Skeletal muscle cell (primary cell): ENCODE measurements around the gene DNAJC27.
"Not testable (repeated sequence)": the region's sequence is repeated elsewhere in the genome, so short reads cannot be mapped to it uniquely, and the experiment has no call there.

Experiments used
- DNase-seq: peaks from one replicate; pipeline ENCODE4 v3.0.0-alpha.2; 2010; ENCODE audit warnings: low read depth
- H3K4me3 ChIP-seq: 2 replicates; pipeline ENCODE4 v1.5.1; 2011; ENCODE audit warnings: low read depth, mild to moderate bottlenecking, control low read depth, low read length, moderate library complexity

The DNAJC27 gene

DNA sequence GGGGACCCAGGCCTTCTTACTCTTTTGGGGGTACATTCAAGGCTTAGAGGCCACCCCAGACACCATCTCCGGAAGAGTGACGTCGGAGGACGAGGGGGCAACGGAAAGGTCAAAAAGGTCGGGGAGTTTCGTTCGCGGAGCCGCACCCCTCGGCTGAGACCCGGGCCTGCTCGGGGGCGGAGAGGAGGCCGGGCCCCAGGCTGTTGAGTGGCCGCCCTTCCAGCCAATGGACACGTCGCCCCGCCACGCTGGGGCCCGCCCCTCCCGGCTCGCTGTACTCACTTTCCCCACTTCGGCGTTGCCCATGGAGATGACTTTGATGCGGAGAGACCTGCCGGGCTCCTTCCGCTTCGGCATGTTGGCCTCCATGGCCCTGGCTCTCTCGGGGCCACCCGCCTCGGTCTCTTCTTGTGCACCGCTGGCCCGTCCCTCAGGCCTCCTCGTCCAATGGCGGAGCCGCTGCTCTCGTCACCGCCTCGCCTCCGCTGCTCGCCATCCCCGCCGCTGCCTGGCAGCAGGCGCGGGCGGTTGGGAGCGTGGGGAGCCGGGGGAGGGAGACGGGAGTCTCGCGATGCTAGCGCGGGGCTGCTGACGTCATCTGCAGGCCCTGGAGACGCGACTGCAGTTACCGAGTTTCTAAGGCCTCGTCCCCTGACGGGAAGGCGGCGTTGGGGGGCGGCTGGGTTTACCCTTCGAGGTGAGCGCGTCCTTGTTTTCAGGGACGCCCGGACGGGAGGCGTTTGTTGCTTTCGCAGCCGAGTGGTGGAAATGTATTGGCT lies at the start of gene DNAJC27:
DNAJC27 (minus strand) TSS at position 420 of the 779 bp plus-strand sequence; CDS start at position 369, 51 bp downstream.
- DNase-seq, result peak; percentile 93
- peak within 1 kb of the TSS; percentile 89 for H3K4me3 ChIP-seq

DNA sequence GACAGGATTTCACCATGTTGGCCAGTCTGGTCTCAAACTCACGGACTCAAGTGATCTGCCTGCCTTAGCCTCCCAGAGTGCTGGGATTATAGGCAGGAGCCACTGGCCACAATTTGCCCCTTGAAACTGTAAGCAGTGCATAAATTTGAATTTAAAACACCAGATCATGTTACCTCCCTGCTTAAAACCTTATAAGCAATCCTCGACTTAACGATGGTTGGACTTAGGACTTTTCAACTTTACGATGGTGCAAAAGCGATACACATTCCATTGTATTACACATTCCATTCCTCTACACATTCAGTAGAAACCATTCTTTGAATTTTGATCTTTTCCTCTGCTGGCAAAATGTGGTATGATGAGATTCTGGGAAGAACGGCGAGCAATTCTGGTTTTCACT lies 46.9 kb upstream of the DNAJC27 start:
- no peak overlapping the region for H3K4me3 ChIP-seq
- no peak for DNase-seq

DNA sequence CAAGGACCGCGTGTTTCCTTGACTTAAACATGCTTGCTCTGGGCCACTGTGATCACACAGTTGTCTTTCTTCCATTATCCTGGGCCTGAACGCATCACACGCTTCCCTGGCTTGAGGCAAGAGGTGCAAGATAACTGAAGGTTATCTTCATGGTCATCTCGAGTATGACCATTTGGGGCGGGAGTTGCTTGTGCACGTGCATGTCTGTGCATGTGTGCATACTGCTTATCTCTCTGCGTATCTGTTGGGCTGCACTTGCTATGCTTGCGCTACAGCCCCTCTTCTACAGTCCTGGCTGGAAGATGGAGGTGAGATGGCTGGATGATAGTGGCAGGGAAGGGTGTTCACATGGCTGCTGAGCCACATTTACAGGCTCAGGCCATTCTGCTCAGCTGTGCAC lies 42.9 kb upstream of the DNAJC27 start:
- H3K4me3 ChIP-seq, result no peak overlapping the region
- no peak for DNase-seq

DNA sequence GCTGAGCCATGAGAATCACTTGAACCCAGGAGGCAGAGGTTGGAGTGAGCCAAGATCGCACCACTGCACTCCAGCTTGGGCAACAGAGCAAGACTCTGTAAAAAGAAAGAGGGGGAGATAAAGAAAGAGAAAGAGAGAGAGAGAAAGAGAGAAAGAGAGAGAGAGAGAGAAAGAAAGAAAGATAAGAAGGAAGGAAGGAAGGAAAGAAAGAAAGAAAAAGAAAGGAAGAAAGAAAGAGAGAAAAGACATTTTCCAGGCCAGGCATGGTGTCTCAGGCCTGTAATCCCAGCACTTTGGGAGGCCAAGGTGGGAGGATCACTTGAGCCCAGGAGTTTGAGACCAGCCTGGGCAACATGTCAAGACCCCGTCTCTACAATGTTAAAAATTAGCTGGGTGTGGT lies 39.6 kb upstream of the DNAJC27 start:
- not testable (repeated sequence) for DNase-seq

DNA sequence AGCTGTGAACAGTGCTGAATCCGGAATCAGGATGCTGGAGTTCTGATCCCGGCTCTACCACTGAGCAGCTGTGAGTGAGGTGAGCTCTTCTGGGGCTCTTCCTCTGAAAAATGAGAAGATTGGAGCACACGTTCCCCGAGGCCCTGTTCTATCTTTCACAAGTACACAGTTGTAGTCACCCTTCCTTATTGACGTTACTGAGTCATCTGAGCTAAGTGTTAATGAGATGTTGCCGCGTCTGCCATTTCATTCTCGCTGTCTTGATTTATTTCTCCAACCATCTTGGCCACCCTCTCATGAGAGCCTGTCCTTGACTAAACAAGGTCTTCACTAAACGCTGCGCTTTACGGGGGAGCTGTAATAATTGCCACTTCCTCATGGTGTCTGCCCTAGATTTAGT lies 38.2 kb upstream of the DNAJC27 start:
- no peak for DNase-seq

More for the DNA sequence above, 39.6 kb upstream of the DNAJC27 start:
- not testable (repeated sequence) for H3K4me3 ChIP-seq

DNA sequence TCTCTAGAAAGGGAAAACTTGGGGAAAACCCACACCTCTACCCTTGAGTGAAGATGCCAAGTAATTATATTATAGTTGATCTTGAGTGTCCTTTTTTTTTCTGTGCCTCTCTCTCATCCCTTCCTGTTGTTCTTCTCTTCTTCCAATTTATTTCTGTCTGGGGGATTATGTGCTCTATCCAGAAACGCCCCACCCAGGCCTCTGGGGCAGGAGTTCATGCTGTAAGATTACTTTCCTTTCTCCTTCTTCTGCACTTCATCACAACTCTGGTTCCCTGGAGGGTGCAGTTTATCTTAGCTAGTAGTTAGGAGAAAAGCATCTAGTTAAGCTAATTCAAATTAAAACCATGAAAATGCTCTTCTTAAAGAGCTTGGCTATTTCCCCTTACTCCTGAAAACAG lies 30.3 kb upstream of the DNAJC27 start:
- DNase-seq, result no peak
- no peak overlapping the region for H3K4me3 ChIP-seq

More for the DNA sequence above, 38.2 kb upstream of the DNAJC27 start:
- H3K4me3 ChIP-seq, result no peak overlapping the region

DNA sequence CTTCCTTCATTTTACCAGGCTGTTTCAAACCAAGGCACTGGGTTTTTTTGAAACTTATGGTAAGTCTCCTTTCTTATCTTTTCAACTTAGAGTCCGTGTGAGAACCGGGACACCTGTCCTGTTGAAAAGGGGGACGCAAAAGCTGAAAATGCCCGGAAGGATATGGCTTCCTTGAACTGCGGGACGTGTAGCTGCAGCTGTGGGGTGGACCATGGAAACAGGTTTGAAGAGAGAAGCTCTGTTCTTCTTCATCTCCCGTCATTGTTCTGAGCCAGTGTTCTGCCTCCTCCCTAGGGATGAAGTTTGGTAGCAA lies 29.5 kb upstream of the DNAJC27 start:
- H3K4me3 ChIP-seq, result no peak overlapping the region
- DNase-seq, result no peak

DNA sequence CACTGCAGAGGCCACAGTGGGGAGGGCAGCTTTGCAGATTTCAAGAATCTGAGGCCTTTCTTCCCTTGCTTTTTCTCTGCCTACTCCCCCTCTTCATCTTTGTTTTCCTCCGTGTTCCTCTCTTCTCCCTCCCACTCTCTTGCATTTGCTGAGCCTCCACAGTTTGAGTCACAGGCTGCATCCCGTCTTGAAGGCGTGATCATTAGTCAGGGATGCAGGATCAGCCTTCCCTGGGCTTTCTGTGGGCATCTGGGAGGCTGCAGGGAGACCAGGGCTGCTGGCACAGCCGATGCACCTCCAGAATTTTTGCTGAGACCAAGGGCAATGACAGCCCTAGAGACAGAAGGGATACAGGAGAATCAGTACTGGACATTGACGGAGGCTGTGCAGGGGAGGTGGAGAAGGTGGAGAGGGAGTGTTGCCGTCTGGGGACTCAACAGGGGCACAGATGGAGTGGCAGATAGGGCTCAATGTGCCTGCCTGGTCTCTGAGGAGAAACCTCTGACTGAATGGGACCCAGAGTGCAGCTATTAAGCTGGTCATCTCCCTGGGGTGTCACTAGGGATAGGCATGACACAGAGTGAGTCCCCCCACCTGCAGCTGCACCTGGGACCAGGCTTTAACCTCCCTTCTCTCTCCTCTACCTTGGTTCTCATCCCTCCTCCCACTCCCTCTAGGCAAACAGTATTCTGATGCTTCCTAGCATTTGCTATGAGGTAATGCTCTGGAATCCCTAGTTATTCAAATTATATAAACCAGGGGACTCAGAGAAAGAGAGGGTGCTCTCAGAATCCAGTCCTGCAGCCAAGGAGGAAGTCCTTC lies 29.0 kb upstream of the DNAJC27 start:
- DNase-seq, result no peak
- H3K4me3 ChIP-seq, result no peak overlapping the region

DNA sequence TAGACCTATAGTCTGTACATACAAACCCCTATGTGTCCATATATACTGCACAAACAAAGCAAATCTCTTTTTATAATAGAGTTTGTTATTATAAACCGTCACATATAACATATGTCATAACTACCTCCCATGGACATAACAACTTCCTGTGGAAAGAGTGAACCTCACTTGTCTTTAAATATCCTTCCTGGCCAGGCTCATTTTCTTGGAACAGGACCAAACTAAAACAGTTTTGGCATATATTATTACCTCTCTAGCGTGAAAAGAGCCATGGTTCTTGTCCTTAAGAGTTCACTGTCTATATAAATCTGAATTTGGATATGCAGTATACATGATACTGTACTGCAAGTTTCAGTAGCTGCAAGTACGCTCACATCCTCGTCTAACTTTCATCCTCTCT lies 28.3 kb upstream of the DNAJC27 start:
- DNase-seq, result no peak
- H3K4me3 ChIP-seq, result no peak overlapping the region

DNA sequence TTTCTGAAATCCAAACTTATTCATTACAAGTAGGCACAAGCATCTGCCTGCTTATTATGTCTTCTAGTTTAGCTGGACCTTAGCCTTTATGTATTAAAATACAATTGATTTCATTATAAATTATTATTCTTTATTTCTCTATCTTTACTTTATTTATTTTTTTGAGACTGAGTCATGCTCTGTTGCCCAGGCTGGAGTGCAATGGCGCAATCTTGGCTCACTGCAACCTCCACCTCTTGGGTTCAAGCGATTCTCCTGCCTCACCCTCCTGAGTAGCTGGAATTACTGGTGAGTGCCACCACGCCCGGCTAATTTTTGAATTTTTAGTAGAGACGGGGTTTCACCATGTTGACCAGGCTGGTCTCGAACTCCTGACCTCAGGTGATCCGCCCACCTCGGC lies 27.3 kb upstream of the DNAJC27 start:
- DNase-seq, H3K4me3 ChIP-seq: not testable (repeated sequence)

DNA sequence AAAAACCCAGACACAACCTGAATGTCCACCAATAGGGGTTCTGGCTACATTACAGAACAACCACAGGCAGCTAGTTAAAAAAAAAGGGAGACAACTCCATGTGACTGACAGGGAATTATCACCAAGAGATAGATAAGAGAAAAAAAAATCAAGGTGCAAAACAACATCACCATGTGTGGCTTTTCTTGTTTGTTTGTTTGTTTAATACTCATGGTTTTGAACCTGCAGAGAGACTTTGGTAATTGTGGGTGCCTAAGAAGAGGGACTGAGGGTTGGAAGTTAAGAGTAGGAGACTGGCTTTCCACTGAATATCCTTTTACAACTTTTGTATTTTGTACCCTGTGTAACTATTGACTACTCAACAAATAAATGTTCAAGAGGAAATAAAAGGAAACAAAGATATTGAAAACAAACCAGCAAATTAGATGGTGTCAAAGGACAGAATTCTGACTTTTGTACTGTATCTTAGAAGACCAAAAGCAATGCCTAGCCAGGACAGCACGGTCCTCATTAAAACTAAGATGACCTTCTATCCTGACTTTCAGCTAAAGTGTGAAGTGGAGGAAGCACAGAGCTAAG lies 22.5 kb upstream of the DNAJC27 start:
- no peak overlapping the region for H3K4me3 ChIP-seq
- DNase-seq, result no peak

DNA sequence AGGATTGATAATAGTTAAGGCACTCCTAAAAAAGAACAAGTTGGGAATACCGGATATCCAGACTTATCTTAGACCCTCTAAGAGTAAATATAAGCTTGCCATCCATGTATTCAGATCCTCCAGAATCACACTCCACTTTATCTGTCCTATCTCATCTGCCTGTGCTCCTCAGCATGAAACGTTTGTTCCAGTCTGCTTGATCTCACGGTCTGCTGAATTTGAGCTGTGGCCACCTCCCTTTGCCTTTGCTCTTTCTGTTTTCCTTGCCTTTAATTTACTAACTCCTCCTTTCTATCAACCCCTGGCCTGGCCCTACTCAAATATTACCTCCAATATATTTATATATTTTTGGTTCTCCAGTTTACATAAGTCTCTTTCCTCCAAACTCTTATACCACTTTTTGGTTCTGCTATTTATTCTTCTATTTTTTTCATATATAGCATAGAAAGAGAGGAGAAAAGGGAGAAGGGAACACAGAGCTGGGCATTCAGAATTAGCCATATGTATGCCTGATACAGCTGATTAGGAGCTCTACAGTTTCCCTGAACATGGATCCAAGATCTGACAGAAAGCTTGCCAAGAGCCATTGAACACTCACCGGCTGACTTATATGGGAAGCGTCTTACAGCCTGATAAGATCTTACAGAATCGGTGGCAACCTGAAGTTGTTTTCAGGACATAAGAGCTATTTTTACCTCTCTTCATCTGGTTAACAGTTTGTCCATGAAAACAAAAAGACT lies 21.8 kb upstream of the DNAJC27 start:
- no peak for DNase-seq
- no peak overlapping the region for H3K4me3 ChIP-seq

DNA sequence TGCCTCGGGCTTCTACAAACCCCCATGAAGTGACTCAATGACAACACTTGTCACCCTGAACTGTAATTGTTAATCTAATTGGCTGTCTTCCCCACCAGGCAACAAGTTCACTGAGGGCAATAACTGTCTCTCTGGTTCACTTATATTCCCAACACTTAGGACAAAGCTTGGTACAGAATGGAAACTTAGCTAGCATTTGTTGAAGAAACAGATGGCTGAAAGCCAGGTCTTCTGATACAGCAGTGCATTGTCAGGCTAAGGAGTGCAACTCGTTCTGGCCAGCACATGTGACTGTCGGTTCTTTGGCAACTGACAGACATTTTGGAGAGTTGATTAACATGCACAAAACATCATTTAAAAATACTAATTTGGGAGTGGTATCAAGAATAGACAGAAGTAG lies 14.6 kb upstream of the DNAJC27 start:
- H3K4me3 ChIP-seq, result no peak overlapping the region
- DNase-seq, result no peak

DNA sequence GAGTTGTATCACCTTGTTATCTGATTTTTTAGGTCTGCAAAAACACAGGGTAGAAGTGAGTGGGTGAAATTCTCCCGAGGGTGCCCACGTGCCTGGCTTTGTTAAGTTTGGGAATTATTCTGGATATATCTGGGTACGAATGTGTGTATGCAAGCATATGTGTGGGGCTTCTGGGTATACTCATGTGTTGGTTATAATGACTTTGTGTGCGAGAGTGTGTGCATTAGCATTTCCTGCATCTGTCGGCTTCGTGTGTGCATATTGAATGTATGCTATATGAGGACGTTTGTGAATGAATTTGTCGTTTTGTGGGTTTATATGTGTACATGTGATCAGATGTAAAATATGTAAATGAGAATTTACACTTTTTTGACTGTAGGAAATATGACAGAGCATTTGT lies 13.8 kb upstream of the DNAJC27 start:
- no peak for DNase-seq
- H3K4me3 ChIP-seq, result no peak overlapping the region

DNA sequence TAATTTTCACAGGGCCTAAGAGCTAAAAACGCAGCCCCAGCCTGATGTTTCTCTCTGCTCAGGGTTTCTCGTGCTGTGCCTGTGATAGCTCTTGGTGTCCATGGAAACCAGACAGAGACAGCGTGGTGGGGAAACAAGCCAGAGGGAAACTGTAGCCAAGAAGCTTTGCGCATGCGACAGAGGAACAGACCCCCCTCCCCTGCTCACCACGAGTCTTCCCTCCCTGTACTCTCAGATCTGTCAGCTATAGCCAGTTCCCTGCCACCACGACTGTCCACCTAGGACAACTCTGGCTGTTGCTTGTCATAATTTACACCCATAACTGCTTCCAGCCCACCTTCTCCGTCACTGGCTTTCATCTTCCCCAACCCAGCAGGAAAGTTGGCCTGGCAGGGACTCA lies 13.2 kb upstream of the DNAJC27 start:
- DNase-seq, result no peak
- H3K4me3 ChIP-seq, result no peak overlapping the region

DNA sequence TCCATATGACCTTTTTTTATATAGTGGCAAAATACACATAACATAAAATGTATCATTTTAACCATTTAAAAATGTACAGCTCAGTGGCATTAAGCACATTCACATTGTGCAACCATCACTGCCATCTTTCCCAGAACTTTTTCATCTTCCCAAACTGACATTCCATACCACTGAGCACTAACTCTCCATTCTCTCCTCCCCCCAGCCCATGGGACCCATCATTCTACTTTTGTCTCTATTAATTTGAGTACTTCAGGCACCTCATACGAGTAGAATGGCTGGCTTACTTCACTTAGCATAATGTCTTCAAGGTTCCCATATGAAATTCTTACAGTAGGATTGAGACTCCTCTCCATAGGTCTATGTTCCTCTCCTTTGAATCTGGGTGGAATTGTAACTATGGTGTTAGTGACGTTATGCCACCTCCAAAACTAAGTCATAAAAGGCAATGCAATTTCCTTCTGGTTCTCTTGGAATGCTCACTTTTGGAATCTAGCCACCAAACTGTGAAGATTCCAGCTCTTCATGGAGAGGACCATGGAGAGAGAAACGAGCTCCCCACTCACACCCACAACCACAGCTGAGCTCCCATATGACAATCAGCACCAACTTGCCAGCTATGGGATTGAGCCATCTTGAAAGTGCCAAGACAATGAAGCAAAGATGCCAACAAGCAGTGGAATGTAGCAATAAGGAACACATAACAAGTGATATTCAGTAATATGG lies 9.8 kb upstream of the DNAJC27 start:
- DNase-seq, result no peak
- no peak overlapping the region for H3K4me3 ChIP-seq

DNA sequence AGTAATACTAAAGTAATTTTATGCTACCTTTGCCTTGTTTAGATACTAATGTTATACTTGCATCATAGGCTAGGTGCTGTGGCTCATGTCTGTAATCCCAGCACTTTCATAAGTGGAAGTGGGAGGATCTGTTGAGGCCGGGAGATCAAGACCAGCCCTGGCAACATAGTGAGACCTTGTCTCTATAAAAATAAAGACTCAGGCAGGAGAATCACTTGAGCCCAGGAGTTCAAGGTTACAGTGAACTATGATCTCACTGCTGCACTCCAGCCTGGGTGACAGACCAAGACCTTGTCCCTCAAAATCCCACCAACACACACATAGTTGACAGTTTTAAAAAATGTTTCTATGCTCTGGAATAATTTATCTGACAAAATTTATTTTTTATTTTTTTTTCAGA lies 6.9 kb upstream of the DNAJC27 start:
- no peak overlapping the region for H3K4me3 ChIP-seq
- no peak for DNase-seq

DNA sequence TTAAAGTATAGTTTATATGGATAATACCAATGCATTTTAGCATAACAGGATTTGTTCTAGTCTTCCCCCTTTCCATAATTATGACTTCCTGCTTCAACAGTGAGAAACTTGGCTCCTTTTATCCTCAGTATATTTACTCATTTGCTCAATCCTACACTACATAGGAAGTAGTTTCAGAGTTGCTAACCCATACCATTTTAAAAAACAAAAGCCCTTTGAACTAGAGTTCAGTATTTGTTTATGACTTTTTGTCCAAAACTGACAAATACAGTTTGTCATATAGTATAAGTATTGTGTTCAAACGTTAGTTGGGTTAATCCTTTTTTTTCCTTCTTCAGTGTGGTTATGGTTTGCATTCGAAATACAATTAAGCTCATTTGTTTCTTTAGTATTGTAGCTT lies 5.9 kb upstream of the DNAJC27 start:
- DNase-seq, result no peak
- H3K4me3 ChIP-seq, result no peak overlapping the region

DNA sequence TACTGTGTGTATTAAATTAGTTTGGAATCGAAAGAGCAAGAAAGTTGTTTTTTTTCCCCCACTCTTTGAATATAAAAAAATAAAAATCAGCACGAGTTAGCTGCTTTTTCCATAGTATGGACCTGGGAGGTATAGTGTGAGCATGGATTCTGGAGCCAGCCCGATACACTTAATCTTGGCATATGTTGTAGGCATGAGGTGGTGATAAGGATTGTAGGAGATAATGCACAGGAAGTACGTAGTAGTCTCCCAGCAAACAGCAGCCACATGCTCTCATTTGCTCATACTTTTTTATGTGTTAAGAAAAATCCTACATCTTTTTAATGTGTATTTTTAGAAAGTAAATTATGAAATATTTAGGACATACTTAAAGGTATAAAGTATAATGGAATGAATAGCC lies 2.1 kb upstream of the DNAJC27 start:
- no peak for DNase-seq
- no peak overlapping the region for H3K4me3 ChIP-seq
